ENCODE measurements around the gene LCT. TPM values are rescaled to one million over a fixed set of nuclear protein-coding genes. Genes with fewer than 3 reads are reported as not detected.

The LCT gene
- total and polyA plus RNA-seq, 2 of the 13 experiments (the other 11 are each of a cell fraction or from before 2014, with no cell fraction given): not detected

- TF ChIP-seq NFAT5 (CRISPR knock-in tag; IDR thresholded peaks at IDR 0.05) (no peak), U2AF2 (IDR thresholded peaks at IDR 0.05; ENCODE audit: low read depth, low read length) (no peak), ARID5B (CRISPR knock-in tag; IDR thresholded peaks at IDR 0.05) (no peak), REPIN1 (CRISPR knock-in tag; IDR thresholded peaks at IDR 0.05; ENCODE audit: borderline replicate concordance, low read depth) (no peak), ZNF567 (CRISPR knock-in tag; IDR thresholded peaks at IDR 0.05; ENCODE audit: borderline replicate concordance) (no peak), ZNF414 (CRISPR knock-in tag; IDR thresholded peaks at IDR 0.05) (no peak), ZNF703 (CRISPR knock-in tag; IDR thresholded peaks at IDR 0.05; ENCODE audit: borderline replicate concordance) (no peak), LCORL (IDR thresholded peaks at IDR 0.05) (no peak), LCORL (CRISPR knock-in tag; IDR thresholded peaks at IDR 0.05) (no peak)
These were observed 92.1 kb downstream of the LCT start (continued) for GRCh38 chr2:135744760-135745314.

Data from HepG2 (cell line).